OCI-LY1 (cell line): ENCODE measurements around the gene VWA8.

Experiments used
- EZH2 ChIP-seq: fragments of 200-600 bp; sonication (generic), shearing (Covaris generic); IDR thresholded peaks from 2 replicates; pipeline ENCODE4 v1.8.0; 2017; ENCODE audit warnings: borderline replicate concordance, mixed run types, mild to moderate bottlenecking, antibody characterized with exemption, low read length, moderate library complexity, mixed read lengths
- TF ChIP-seq, protein P1 (sequence below): fragments of 200-600 bp; sonication (generic), shearing (Covaris generic); IDR thresholded peaks from 2 replicates; pipeline ENCODE4 v1.5.1; 2017; ENCODE audit warnings: mild to moderate bottlenecking, antibody characterized with exemption, low read length, moderate library complexity, mixed read lengths

DNA sequence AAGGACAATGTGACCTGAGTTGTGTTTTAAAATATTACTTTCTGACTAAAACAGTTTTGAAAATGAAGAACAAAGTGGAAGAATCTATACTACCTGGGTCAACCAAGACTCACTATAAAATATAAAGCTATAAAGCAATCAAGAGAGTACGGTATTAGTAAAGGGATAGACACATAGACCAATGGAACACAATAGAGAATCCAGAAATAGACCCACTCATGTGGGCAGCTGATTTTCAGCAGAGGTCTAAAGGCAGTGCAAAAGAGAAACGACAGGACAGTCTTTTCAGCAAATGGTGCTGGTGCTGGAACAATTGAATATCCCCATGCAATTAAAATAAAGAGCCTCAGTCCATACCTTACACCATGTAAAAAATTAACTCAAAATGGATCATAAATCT, 278.9 kb downstream of the VWA8 start:
- TF ChIP-seq, protein P1, sequence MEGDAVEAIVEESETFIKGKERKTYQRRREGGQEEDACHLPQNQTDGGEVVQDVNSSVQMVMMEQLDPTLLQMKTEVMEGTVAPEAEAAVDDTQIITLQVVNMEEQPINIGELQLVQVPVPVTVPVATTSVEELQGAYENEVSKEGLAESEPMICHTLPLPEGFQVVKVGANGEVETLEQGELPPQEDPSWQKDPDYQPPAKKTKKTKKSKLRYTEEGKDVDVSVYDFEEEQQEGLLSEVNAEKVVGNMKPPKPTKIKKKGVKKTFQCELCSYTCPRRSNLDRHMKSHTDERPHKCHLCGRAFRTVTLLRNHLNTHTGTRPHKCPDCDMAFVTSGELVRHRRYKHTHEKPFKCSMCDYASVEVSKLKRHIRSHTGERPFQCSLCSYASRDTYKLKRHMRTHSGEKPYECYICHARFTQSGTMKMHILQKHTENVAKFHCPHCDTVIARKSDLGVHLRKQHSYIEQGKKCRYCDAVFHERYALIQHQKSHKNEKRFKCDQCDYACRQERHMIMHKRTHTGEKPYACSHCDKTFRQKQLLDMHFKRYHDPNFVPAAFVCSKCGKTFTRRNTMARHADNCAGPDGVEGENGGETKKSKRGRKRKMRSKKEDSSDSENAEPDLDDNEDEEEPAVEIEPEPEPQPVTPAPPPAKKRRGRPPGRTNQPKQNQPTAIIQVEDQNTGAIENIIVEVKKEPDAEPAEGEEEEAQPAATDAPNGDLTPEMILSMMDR, result no peak
- TF ChIP-seq EZH2, result no peak
